ENCODE results near the gene NKX3-2. TPM values are rescaled to one million over a fixed set of nuclear protein-coding genes. Genes with fewer than 3 reads are reported as not detected.

The NKX3-2 gene
- total and polyA plus RNA-seq, 5 donors from 2014 or later, result not detected

DNA sequence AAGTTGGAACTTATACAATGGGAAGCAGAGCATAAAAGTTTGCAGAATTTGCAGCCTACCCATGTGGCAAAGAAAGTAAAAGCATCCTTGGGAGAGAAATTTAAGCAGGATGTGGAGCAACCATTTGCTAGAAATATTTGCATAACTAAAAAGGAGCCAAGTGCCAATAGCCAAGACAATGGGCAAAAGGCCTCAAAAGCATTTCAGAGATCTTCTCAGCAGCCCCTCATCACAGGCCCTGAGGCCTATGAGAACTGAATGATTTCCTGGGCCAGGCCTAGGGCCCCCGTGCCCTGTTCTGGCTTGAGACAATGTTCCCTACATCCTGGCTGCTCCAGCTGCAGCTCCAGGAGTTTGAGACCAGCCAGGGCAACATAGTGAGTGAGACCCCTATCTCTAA, 34.9 kb downstream of the NKX3-2 start:
- ATAC-seq (ENCODE audit: low read depth in 2 of 2) (no peak), DNase-seq (no peak)
- H3K4me1 Mint-ChIP-seq, result no peaks in the 10 kb centered on the region
- no peaks in the 10 kb centered on the region for H3K9me3 Mint-ChIP-seq
- Histone ChIP-seq H3K27ac (ENCODE audit: insufficient read depth, low read length, poor library complexity, severe bottlenecking) (no peak overlapping the region), H3K9me3 (ENCODE audit: control insufficient read depth in 2 of 2, low read length in 2 of 2) (no peaks in the 10 kb centered on the region), H3K27me3 (ENCODE audit: control insufficient read depth, insufficient read depth, low read length) (peaks cover 13% of the 10 kb centered on the region), H3K4me3 (ENCODE audit: low read depth, low read length) (no peak overlapping the region), H3K36me3 (ENCODE audit: control insufficient read depth, insufficient read depth, low read length) (no peaks in the 10 kb centered on the region), H3K4me1 (ENCODE audit: control insufficient read depth, insufficient read depth, low read length, poor library complexity, severe bottlenecking) (no peaks in the 10 kb centered on the region)
- peaks cover 18% of the 10 kb centered on the region for H3K27me3 Mint-ChIP-seq
- H3K36me3 Mint-ChIP-seq, result no peaks in the 10 kb centered on the region
- H3K4me3 Mint-ChIP-seq, result no peak overlapping the region
- H3K27ac Mint-ChIP-seq, result no peak overlapping the region

DNA sequence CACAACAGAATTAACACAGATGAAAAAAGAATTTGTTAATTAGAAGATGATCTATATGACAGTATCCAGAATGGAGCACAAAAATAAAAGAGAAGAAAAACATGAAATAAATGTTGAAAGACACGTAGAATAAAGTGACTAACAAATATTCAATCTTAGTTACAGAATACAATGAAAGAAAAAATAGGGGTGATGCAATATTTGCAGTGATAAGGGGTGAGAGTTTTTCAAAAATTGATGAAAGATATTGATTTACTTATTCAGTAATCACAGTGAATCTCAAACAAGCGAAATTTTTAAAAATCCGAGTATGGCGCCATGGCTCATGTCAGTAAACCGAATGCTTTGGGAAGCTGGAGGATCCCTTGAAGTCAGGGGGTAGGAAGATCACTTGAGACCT, 39.9 kb downstream of the NKX3-2 start:
- H3K36me3 ChIP-seq (ENCODE audit: control insufficient read depth, insufficient read depth, low read length), result no peaks in the 10 kb centered on the region
- Mint-ChIP-seq H3K27ac (no peak overlapping the region), H3K27me3 (peaks cover 35% of the 10 kb centered on the region), H3K4me1 (no peaks in the 10 kb centered on the region), H3K36me3 (no peaks in the 10 kb centered on the region), H3K4me3 (no peak overlapping the region), H3K9me3 (no peaks in the 10 kb centered on the region)
- DNase-seq, result no peak
- no peak for ATAC-seq (ENCODE audit: low read depth in 2 of 2)
- no peak overlapping the region for H3K4me3 ChIP-seq (ENCODE audit: low read depth, low read length)
- no peaks in the 10 kb centered on the region for H3K4me1 ChIP-seq (ENCODE audit: control insufficient read depth, insufficient read depth, low read length, poor library complexity, severe bottlenecking)
- H3K27ac ChIP-seq (ENCODE audit: insufficient read depth, low read length, poor library complexity, severe bottlenecking), result no peak overlapping the region
- H3K9me3 ChIP-seq (ENCODE audit: control insufficient read depth in 2 of 2, low read length in 2 of 2), result no peaks in the 10 kb centered on the region
- H3K27me3 ChIP-seq (ENCODE audit: control insufficient read depth, insufficient read depth, low read length), result peaks cover 16% of the 10 kb centered on the region

DNA sequence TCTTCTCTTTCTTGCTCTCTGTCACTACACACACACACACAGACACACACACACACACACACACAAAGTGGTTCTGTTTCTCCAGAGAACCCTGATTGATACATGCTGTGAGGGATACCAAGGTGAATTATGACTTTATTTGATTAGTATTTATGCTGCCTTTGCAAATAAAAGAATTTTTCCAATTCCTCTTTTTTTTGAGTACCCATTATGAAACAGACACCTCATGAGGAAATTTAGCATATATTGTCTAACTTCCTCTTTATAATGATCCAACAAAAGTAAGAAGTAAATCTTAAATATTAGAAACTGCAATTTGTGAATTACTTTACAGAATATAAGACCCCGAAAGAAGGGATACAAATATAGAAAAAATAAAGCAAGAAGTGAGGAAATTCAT, 45.8 kb downstream of the NKX3-2 start:
- H3K4me3 ChIP-seq (ENCODE audit: low read depth, low read length), result no peak overlapping the region
- H3K9me3 ChIP-seq (ENCODE audit: control insufficient read depth in 2 of 2, low read length in 2 of 2), result peaks cover 0 to 5% of the 10 kb centered on the region in 2 experiments
- no peaks in the 10 kb centered on the region for H3K36me3 Mint-ChIP-seq
- H3K27ac ChIP-seq (ENCODE audit: insufficient read depth, low read length, poor library complexity, severe bottlenecking), result no peak overlapping the region
- H3K27me3 Mint-ChIP-seq, result peaks cover 70% of the 10 kb centered on the region
- DNase-seq (no peak), ATAC-seq (ENCODE audit: low read depth in 2 of 2) (no peak)
- no peaks in the 10 kb centered on the region for H3K36me3 ChIP-seq (ENCODE audit: control insufficient read depth, insufficient read depth, low read length)
- H3K4me1 ChIP-seq (ENCODE audit: control insufficient read depth, insufficient read depth, low read length, poor library complexity, severe bottlenecking), result no peaks in the 10 kb centered on the region
- no peaks in the 10 kb centered on the region for H3K4me1 Mint-ChIP-seq
- no peak overlapping the region for H3K4me3 Mint-ChIP-seq
- no peak overlapping the region for H3K27ac Mint-ChIP-seq
- peaks cover 32% of the 10 kb centered on the region for H3K27me3 ChIP-seq (ENCODE audit: control insufficient read depth, insufficient read depth, low read length)
- H3K9me3 Mint-ChIP-seq, result peaks cover 0 to 9% (median 1%) of the 10 kb centered on the region in 7 donors

DNA sequence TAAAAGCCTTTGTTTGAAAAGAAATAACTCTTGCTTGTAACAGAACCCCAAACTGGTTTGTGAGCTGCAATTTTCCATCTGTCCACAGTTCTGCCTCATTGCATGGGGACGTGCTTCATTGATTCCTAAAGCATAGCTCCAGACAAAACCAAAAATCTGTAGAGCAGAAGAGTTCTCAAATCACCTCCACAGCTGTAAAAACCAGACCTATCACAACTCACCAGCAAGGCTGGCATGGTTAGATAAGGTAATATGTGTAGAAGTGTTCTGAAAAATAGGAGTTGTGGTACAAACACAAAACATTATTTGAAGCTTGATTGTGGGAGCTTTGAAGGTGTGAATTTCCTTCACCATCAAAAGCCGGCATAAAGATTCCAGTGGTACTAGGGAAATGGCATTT, 47.7 kb downstream of the NKX3-2 start:
- H3K4me1 ChIP-seq (ENCODE audit: control insufficient read depth, insufficient read depth, low read length, poor library complexity, severe bottlenecking), result no peaks in the 10 kb centered on the region
- DNase-seq (no peak), ATAC-seq (ENCODE audit: low read depth in 2 of 2) (no peak)
- H3K9me3 ChIP-seq (ENCODE audit: control insufficient read depth in 2 of 2, low read length in 2 of 2), result peaks cover 0 to 5% of the 10 kb centered on the region in 2 experiments
- H3K4me1 Mint-ChIP-seq, result no peaks in the 10 kb centered on the region
- no peaks in the 10 kb centered on the region for H3K36me3 Mint-ChIP-seq
- peaks cover 29% of the 10 kb centered on the region for H3K27me3 ChIP-seq (ENCODE audit: control insufficient read depth, insufficient read depth, low read length)
- no peak overlapping the region for H3K27ac ChIP-seq (ENCODE audit: insufficient read depth, low read length, poor library complexity, severe bottlenecking)
- no peak overlapping the region for H3K4me3 Mint-ChIP-seq
- H3K27ac Mint-ChIP-seq, result no peak overlapping the region
- H3K36me3 ChIP-seq (ENCODE audit: control insufficient read depth, insufficient read depth, low read length), result no peaks in the 10 kb centered on the region
- peaks cover 0 to 9% (median 1%) of the 10 kb centered on the region in 7 donors for H3K9me3 Mint-ChIP-seq
- H3K4me3 ChIP-seq (ENCODE audit: low read depth, low read length), result no peak overlapping the region
- peaks cover 78% of the 10 kb centered on the region for H3K27me3 Mint-ChIP-seq

DNA sequence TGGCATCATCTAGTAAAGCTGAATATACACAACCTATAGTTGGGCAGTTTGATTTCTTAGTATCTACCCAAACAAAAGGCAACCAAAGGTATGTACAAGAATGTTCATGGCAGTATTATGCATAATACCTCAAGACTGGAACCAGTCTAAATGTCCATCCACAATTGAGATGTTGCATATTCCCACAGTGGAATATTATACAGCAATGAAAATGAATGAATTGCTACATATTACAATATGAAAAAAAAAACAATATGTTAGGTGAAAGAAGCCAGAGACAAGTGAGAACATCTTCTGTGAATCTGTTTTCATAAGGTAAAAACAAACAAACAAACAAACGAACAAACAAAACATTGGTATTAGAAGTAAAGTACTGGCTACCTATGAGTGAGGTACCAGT, 48.6 kb downstream of the NKX3-2 start:
- ATAC-seq (ENCODE audit: low read depth in 2 of 2) (no peak), DNase-seq (no peak)
- Histone ChIP-seq H3K27me3 (ENCODE audit: control insufficient read depth, insufficient read depth, low read length) (peaks cover 30% of the 10 kb centered on the region), H3K4me1 (ENCODE audit: control insufficient read depth, insufficient read depth, low read length, poor library complexity, severe bottlenecking) (no peaks in the 10 kb centered on the region), H3K27ac (ENCODE audit: insufficient read depth, low read length, poor library complexity, severe bottlenecking) (no peak overlapping the region), H3K9me3 (ENCODE audit: control insufficient read depth in 2 of 2, low read length in 2 of 2) (peaks cover 0 to 5% of the 10 kb centered on the region in 2 experiments), H3K4me3 (ENCODE audit: low read depth, low read length) (no peak overlapping the region), H3K36me3 (ENCODE audit: control insufficient read depth, insufficient read depth, low read length) (no peaks in the 10 kb centered on the region)
- Mint-ChIP-seq H3K27me3 (peaks cover 71% of the 10 kb centered on the region), H3K36me3 (no peaks in the 10 kb centered on the region), H3K4me3 (no peak overlapping the region), H3K4me1 (no peaks in the 10 kb centered on the region), H3K27ac (no peak overlapping the region), H3K9me3 (peaks cover 0 to 9% (median 1%) of the 10 kb centered on the region in 7 donors)

DNA sequence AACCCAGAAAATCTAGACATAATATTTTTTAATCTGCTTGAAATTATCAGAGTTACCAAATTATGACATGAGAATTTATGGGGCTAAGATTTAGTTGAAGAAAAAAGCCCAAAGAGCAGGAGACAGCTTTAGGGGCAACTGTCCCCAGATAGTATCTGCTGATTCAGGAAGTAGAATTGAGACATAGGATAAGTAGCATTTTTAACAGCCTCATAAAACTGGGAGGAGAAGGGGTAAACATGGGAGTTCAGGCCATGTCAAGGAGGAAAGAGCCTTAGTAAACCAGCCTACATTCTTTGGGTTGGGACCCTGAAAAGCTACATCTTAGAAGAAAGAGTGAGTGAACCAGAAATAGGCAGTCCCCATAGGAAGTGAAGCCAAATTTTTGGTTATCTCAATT, 50.5 kb downstream of the NKX3-2 start:
- no peaks in the 10 kb centered on the region for H3K36me3 Mint-ChIP-seq
- no peak for DNase-seq
- Histone ChIP-seq H3K36me3 (ENCODE audit: control insufficient read depth, insufficient read depth, low read length) (no peaks in the 10 kb centered on the region), H3K4me3 (ENCODE audit: low read depth, low read length) (no peak overlapping the region), H3K9me3 (ENCODE audit: control insufficient read depth in 2 of 2, low read length in 2 of 2) (peaks cover 0 to 5% of the 10 kb centered on the region in 2 experiments), H3K27me3 (ENCODE audit: control insufficient read depth, insufficient read depth, low read length) (peaks cover 22% of the 10 kb centered on the region), H3K4me1 (ENCODE audit: control insufficient read depth, insufficient read depth, low read length, poor library complexity, severe bottlenecking) (no peaks in the 10 kb centered on the region), H3K27ac (ENCODE audit: insufficient read depth, low read length, poor library complexity, severe bottlenecking) (no peak overlapping the region)
- no peak for ATAC-seq (ENCODE audit: low read depth in 2 of 2)
- peaks cover 73% of the 10 kb centered on the region for H3K27me3 Mint-ChIP-seq
- peaks cover 0 to 9% (median 1%) of the 10 kb centered on the region in 7 donors for H3K9me3 Mint-ChIP-seq
- H3K4me3 Mint-ChIP-seq, result no peak overlapping the region
- H3K4me1 Mint-ChIP-seq, result no peaks in the 10 kb centered on the region
- H3K27ac Mint-ChIP-seq, result no peak overlapping the region

DNA sequence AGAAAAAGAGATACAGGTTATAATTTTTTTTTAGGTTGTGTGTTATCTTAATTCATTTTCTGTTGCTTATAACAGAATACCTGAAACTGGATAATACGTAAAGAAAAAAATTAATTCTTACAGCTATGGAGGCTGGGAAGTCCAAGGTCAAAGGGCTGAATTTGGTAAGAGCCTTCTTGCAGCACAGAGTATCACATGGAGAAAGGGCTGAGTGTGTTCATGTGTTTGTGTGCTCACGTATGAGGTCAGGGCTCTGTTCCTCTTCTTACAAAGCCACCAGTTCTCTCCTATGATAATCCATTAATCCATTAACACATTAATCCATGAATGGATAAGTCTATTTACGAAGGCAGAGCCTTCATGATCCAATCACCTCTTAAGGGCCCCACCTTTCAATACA, 51.6 kb downstream of the NKX3-2 start:
- H3K9me3 ChIP-seq (ENCODE audit: control insufficient read depth in 2 of 2, low read length in 2 of 2), result peaks cover 0 to 5% of the 10 kb centered on the region in 2 experiments
- H3K4me1 ChIP-seq (ENCODE audit: control insufficient read depth, insufficient read depth, low read length, poor library complexity, severe bottlenecking), result no peaks in the 10 kb centered on the region
- Mint-ChIP-seq H3K4me3 (no peak overlapping the region), H3K4me1 (no peaks in the 10 kb centered on the region), H3K27me3 (peaks cover 72% of the 10 kb centered on the region), H3K27ac (no peak overlapping the region), H3K36me3 (no peaks in the 10 kb centered on the region), H3K9me3 (peaks cover 0 to 9% (median 1%) of the 10 kb centered on the region in 7 donors)
- no peaks in the 10 kb centered on the region for H3K36me3 ChIP-seq (ENCODE audit: control insufficient read depth, insufficient read depth, low read length)
- H3K4me3 ChIP-seq (ENCODE audit: low read depth, low read length), result no peak overlapping the region
- ATAC-seq (ENCODE audit: low read depth in 2 of 2), result no peak
- no peak for DNase-seq
- peaks cover 33% of the 10 kb centered on the region for H3K27me3 ChIP-seq (ENCODE audit: control insufficient read depth, insufficient read depth, low read length)
- no peak overlapping the region for H3K27ac ChIP-seq (ENCODE audit: insufficient read depth, low read length, poor library complexity, severe bottlenecking)
